Heart right ventricle (tissue), 16 donors: ENCODE results near the gene PCNT. TPM values are rescaled to one million over a fixed set of nuclear protein-coding genes. Genes with fewer than 3 reads are reported as not detected.

ENCODE experiments used
- ATAC-seq, 8 donors: fragments of 200-7000 bp; cut with Tn5 transposase; one replicate each; pipeline ENCODE4 v1.9.1; 2020; ENCODE audit warnings: mild to moderate bottlenecking in 8 of 8, moderate library complexity in 8 of 8, moderate number of reproducible peaks in 1 of 8
- DNase-seq, 2 donors: peaks; one replicate each; pipeline ENCODE4 v3.0.0-alpha.2; 2020
- H3K27ac ChIP-seq, 10 donors: fragments of 200-600 bp; sonication (generic) in 2 of 10; one replicate each; pipeline versions ENCODE4 v1.5.0 to v1.8.0; 2020 to 2022; ENCODE audit warnings: mild to moderate bottlenecking in 3 of 10
- H3K27me3 ChIP-seq, 7 donors: fragments of 200-600 bp; one replicate each; pipeline ENCODE4 v1.8.0; 2021 to 2022; ENCODE audit warnings: mild to moderate bottlenecking in 2 of 7
- H3K36me3 ChIP-seq, 9 donors: fragments of 200-600 bp; sonication (generic) in 1 of 9; one replicate each; pipeline versions ENCODE4 v1.5.0 to v1.8.0; 2020 to 2022; ENCODE audit warnings: mild to moderate bottlenecking in 2 of 9
- H3K4me1 ChIP-seq, 9 donors: fragments of 200-600 bp; sonication (generic) in 1 of 9; one replicate each; pipeline versions ENCODE4 v1.5.0 to v1.8.0; 2020 to 2022; ENCODE audit warnings: mild to moderate bottlenecking in 4 of 9
- H3K4me3 ChIP-seq, 10 donors: fragments of 200-600 bp; sonication (generic) in 2 of 10; one replicate each; pipeline versions ENCODE4 v1.5.0 to v1.8.0; 2020 to 2022; ENCODE audit warnings: mild to moderate bottlenecking in 7 of 10, moderate library complexity in 2 of 10
- H3K9me3 ChIP-seq, 11 donors: fragments of 200-600 bp in 10 of 11; sonication (generic) in 2 of 11; one replicate each; pipeline versions ENCODE4 v1.5.0 to v1.8.0; 2013 to 2022; ENCODE audit warnings: mild to moderate bottlenecking in 2 of 11, control low read depth in 1 of 11, moderate library complexity in 1 of 11
- CTCF ChIP-seq, 9 donors: fragments of 200-600 bp; sonication (generic) in 2 of 9; IDR thresholded peaks; one replicate each; pipeline versions ENCODE4 v1.5.0 to v1.8.0; 2021 to 2022; ENCODE audit warnings: antibody characterized with exemption in 9 of 9, mild to moderate bottlenecking in 5 of 9, moderate library complexity in 1 of 9
- WGBS, 2 donors: extraction: QIAGEN DNeasy Blood & Tissue Kit; methylation state at CpG; one replicate each; pipeline ENCODE4 v1.1.7; 2013; ENCODE audit warnings: inconsistent platforms in 1 of 2; 5-methylcytosine and 5-hydroxymethylcytosine counted together
- intact Hi-C, 10 donors: fragments of 100-400 bp; cut with DNase I; formaldehyde crosslinking; loops; one replicate each; pipeline versions ENCODE4 v1.11.1 to v1.14.2; 2022
- polyA plus RNA-seq, 2 donors: library from polyadenylated mRNA; stranded (reverse); fragments of 200-250 nt; gene quantifications; one replicate each; pipeline ENCODE4 v1.2.3, GENCODE V29; 2013
- total RNA-seq, 10 donors: library from RNA; stranded (reverse); fragmentation: NEBNext Ultra II Directional in 3 of 10; extraction: Animal tissue kit (Norgen Biotek cat#: 25700) in 3 of 10; gene quantifications; one replicate each; pipeline versions ENCODE4 v1.2.1 to v1.2.4, GENCODE V29; 2021 to 2023
- donor health status: Arrhythmogenic right ventricular cardiomyopathy.
- donor health status: ischemic (EF 13 %, LVEDD 7.1; RV severe dilation, severe dysfunction).
- donor health status: healthy with polysubstance abuse.
- donor health status: DM: no; HTN: yes; CAD: no.
- donor health status: DM: no; HTN: no; CAD: no.
- donor health status: ischemic (EF 25% LVEDD 6.9; RV normal size, moderate dysfunction).
- donor health status: ischemic (EF 25% LVEDD 5.7; RV mildly dilated, moderate dysfunction).
- donor health status: healthy.
- donor health status: DM: yes; HTN: yes; CAD: no.
- donor health status: Ischemic cardiomyopathy.
- donor health status: ischemic (EF 35%, LVEDD 5.7; RV mildly dilated, moderate dysfunction).
- donor health status: nonischemic (EF 11% LVEDD 7.7; RV severe dilation, severe dysfunction).
- donor health status: DM: yes; HTN: yes; CAD: no.
- donor health status: PGD.
- donor health status: ischemic (EF 29% LVEDD 5.4; RV normal size, mild dysfunction).
- donor health status: nonischemic (EF 23%, LVEDD 6.1; RV moderate dilation, normal function).

The PCNT gene
- total and polyA plus RNA-seq, 12 donors, result 17.5 to 58.6 (median 26.9) TPM

DNA sequence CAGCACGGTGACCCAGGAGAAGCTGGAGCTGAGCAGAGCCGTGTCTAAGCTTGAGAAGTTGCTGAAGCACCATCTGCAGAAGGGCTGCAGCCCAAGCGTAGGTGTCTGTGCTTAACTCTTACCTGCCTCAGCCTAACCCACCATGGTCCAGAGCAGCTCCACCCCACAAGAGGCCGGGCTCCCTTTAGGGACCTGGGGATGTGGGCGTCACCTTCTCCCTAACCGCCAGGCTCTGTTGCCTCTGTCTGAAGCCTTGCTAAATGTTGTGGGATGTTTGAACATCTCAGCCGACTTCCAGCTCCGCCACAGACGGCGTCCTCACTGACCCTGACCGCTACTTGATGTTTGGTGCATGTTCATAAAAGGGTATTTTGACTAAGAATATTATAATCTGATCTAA is 114.3 kb downstream of the PCNT start:
- peaks cover 0 to 100% (median 44%) of the 10 kb centered on the region in 9 donors for H3K36me3 ChIP-seq
- no peak for TF ChIP-seq CTCF (IDR thresholded peaks at IDR 0.05)
- no peak for ATAC-seq
- no peak overlapping the region for H3K27ac ChIP-seq
- no peak overlapping the region for H3K4me3 ChIP-seq
- H3K4me1 ChIP-seq, result peaks cover 0 to 6% (median 0%) of the 10 kb centered on the region in 9 donors
- 96% methylated on average over 11 of the region's 11 CpGs for WGBS, 2 donors
- intact Hi-C loops, result loop anchor here in 1 of 10 donors (10.0 kb wide), 1 partner anchor 173 kb away; no protein-coding TSS in a partner anchor
- no peaks in the 10 kb centered on the region for H3K9me3 ChIP-seq
- H3K27me3 ChIP-seq, result no peaks in the 10 kb centered on the region
- no peak for DNase-seq

- Histone ChIP-seq H3K4me1 (peaks cover 0 to 17% (median 6%) of the 10 kb centered on the region in 9 donors), H3K9me3 (no peaks in the 10 kb centered on the region), H3K36me3 (peaks cover 0 to 98% (median 44%) of the 10 kb centered on the region in 9 donors), H3K27ac (no peak overlapping the region), H3K27me3 (no peaks in the 10 kb centered on the region), H3K4me3 (no peak overlapping the region)
- ATAC-seq (no peak), DNase-seq (no peak)
- no peak for TF ChIP-seq CTCF (IDR thresholded peaks at IDR 0.05)
- intact Hi-C loops, result loop anchor here in 2 of 10 donors (5.0 to 10.0 kb wide), 2 partner anchors 52 to 175 kb away; no protein-coding TSS in a partner anchor
- WGBS, 2 donors, result 93% methylated on average over 18 of the region's 18 CpGs
Measured at GRCh38 chr21:46439906-46440305, 116.0 kb downstream of the PCNT start.

DNA sequence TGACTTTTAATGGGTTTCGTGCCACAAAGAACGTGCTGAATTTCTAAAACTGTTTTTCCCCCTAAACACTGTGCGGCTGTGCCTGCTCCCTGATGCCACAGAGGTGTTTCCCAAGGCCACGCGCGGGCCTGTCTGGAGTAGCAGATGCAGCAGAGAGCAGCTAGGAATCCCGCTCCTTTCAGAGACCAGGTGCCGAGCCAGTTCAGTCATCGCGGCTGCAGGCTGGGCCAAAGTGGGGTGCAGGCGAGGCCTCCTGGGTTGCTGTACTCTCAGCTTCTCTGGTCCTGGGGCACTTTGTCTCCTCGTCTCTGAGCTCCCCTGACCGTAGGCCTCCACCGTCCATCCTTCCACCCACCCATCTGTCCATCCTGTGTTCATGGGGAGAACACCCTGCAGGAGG is 117.4 kb downstream of the PCNT start:
- no peak for DNase-seq
- H3K36me3 ChIP-seq, result peaks cover 0 to 98% (median 48%) of the 10 kb centered on the region in 9 donors
- WGBS, 2 donors, result 95 to 96% methylated on average over 14 of the region's 14 CpGs

DNA sequence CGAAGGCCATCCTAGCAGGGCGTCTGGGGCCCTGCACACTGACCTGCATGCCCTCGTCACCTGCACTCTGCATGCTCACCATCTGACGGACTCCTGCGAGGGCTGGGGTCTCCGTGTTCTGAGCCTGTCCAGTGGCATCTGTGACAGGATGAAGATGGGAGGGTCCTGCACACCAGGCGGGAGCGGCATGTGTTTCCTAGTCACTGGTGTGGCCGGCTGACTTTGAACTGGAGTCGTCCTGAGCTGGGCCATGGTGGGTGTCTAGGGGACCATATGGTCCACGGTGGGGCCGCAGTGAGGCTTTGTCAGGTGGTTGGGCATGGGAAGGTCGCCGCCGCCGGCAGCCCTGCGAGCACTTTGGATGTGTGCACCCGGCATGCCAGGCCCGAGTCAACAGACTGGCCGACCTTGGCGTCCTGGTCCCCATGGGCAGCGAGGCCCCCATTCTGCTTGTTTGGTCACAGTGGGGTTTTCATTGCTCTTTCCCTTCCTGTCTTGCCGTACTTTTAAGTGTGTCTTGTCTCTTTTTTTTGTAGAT is 118.1 kb downstream of the PCNT start:
- Histone ChIP-seq H3K4me3 (no peak overlapping the region), H3K36me3 (peaks cover 0 to 96% (median 43%) of the 10 kb centered on the region in 9 donors), H3K4me1 (peaks cover 0 to 17% (median 6%) of the 10 kb centered on the region in 9 donors), H3K27ac (no peak overlapping the region), H3K9me3 (no peaks in the 10 kb centered on the region), H3K27me3 (no peaks in the 10 kb centered on the region)
- ATAC-seq (peak in 1 of 8 donors; percentile 6), DNase-seq (no peak)
- 96 to 97% methylated on average over 23 of the region's 23 CpGs for WGBS, 2 donors
- TF ChIP-seq CTCF (IDR thresholded peaks at IDR 0.05), result no peak
- intact Hi-C loops, result loop anchor here in 1 of 10 donors (5.0 kb wide), 1 partner anchor 50 kb away; no protein-coding TSS in a partner anchor

More for the DNA sequence above, 117.4 kb downstream of the PCNT start:
- H3K9me3 ChIP-seq, result no peaks in the 10 kb centered on the region
- no peaks in the 10 kb centered on the region for H3K27me3 ChIP-seq
- no peak overlapping the region for H3K4me3 ChIP-seq
- H3K27ac ChIP-seq, result no peak overlapping the region
- TF ChIP-seq CTCF (IDR thresholded peaks at IDR 0.05), result no peak
- peaks cover 0 to 17% (median 6%) of the 10 kb centered on the region in 9 donors for H3K4me1 ChIP-seq
- intact Hi-C loops, result loop anchor here in 1 of 10 donors (5.0 kb wide), 1 partner anchor 51 kb away; no protein-coding TSS in a partner anchor
- ATAC-seq, result no peak
